Measurements from ENCODE around the gene SMTN.

Gene SMTN

GRCh38 chr22:31133911-31134310, 52.8 kb downstream of the SMTN start:
- DNase-seq: no peak

- DNase-seq: no peak
These were observed 53.6 kb downstream of the SMTN start for GRCh38 chr22:31134688-31135087.

- no peak for DNase-seq
These were observed 54.6 kb downstream of the SMTN start for GRCh38 chr22:31135706-31136105.

GRCh38 chr22:31136155-31136554, 55.0 kb downstream of the SMTN start:
- no peak for DNase-seq

GRCh38 chr22:31136711-31137110, 55.6 kb downstream of the SMTN start:
- no peak for DNase-seq

- DNase-seq: no peak
These were observed 56.6 kb downstream of the SMTN start for GRCh38 chr22:31137721-31138120.

GRCh38 chr22:31138126-31138525, 57.0 kb downstream of the SMTN start:
- DNase-seq: no peak

- DNase-seq: no peak
These were observed 57.9 kb downstream of the SMTN start for GRCh38 chr22:31139066-31139465.

GRCh38 chr22:31139866-31140716, 59.0 kb downstream of the SMTN start, which contains the start of gene PLA2G3:
Gene PLA2G3 (minus strand): TSS chr22:31140508. CDS start chr22:31140354, 154 bp downstream.
- no peak for DNase-seq

GRCh38 chr22:31140746-31141145, 59.6 kb downstream of the SMTN start:
- DNase-seq: no peak

GRCh38 chr22:31141551-31141950, 60.4 kb downstream of the SMTN start:
- DNase-seq: no peak

- no peak for DNase-seq
These were observed 61.2 kb downstream of the SMTN start for GRCh38 chr22:31142285-31142684.

GRCh38 chr22:31143038-31143437, 61.9 kb downstream of the SMTN start:
- no peak for DNase-seq

GRCh38 chr22:31143537-31143936, 62.4 kb downstream of the SMTN start:
- DNase-seq: no peak

GRCh38 chr22:31144223-31144622, 63.1 kb downstream of the SMTN start:
- no peak for DNase-seq

GRCh38 chr22:31148488-31148887, 67.4 kb downstream of the SMTN start:
- DNase-seq: no peak

GRCh38 chr22:31148953-31149627, 68.0 kb downstream of the SMTN start:
- DNase-seq: no peak

GRCh38 chr22:31150615-31151014, 69.5 kb downstream of the SMTN start:
- DNase-seq: no peak

GRCh38 chr22:31151872-31152271, 70.8 kb downstream of the SMTN start:
- no peak for DNase-seq

GRCh38 chr22:31153357-31153756, 72.2 kb downstream of the SMTN start:
- no peak for DNase-seq

Measured in cortex of kidney (tissue), 1 donor.